Measurements from ENCODE around the gene SERP2.

- TF ChIP-seq, protein P1, sequence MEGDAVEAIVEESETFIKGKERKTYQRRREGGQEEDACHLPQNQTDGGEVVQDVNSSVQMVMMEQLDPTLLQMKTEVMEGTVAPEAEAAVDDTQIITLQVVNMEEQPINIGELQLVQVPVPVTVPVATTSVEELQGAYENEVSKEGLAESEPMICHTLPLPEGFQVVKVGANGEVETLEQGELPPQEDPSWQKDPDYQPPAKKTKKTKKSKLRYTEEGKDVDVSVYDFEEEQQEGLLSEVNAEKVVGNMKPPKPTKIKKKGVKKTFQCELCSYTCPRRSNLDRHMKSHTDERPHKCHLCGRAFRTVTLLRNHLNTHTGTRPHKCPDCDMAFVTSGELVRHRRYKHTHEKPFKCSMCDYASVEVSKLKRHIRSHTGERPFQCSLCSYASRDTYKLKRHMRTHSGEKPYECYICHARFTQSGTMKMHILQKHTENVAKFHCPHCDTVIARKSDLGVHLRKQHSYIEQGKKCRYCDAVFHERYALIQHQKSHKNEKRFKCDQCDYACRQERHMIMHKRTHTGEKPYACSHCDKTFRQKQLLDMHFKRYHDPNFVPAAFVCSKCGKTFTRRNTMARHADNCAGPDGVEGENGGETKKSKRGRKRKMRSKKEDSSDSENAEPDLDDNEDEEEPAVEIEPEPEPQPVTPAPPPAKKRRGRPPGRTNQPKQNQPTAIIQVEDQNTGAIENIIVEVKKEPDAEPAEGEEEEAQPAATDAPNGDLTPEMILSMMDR (IDR thresholded peaks at IDR 0.05): no peak
- TF ChIP-seq POLR2A (IDR thresholded peaks at IDR 0.05): no peak
Observed at GRCh38 chr13:44384778-44385177, 11.2 kb downstream of the SERP2 start.
